Activated CD4-positive, alpha-beta memory T cell treated with anti-CD3 and anti-CD28 coated beads, Interleukin-2, amount 10 ng/mL, durations not matched to agents 7 days and 5 days (primary cell): ENCODE data around the gene MYH11. TPM values are rescaled to one million over a fixed set of nuclear protein-coding genes. Genes with fewer than 3 reads are reported as not detected.
"Not testable (repeated sequence)": the region's sequence is repeated elsewhere in the genome, so short reads cannot be mapped to it uniquely, and the experiment has no call there.

Experiments
- CTCF ChIA-PET: fragments of 350-600 bp; sonication (Branson Sonifier 250); formaldehyde crosslinking; loops from one replicate; lab custom pipeline; 2021; ENCODE audit warnings: antibody characterized with exemption, inconsistent platforms; lab: Charles Lee
- POLR2A ChIA-PET: fragments of 350-600 bp; sonication (Branson Sonifier 250); formaldehyde crosslinking; loops from one replicate; lab custom pipeline; 2021; ENCODE audit warnings: antibody characterized with exemption; lab: Charles Lee
- DNase-seq: peaks from one replicate; pipeline ENCODE4 v3.0.0-alpha.2; 2020
- H3K27ac Mint-ChIP-seq: one replicate; pipeline ENCODE4 v1.8.0; 2021; ENCODE audit warnings: mild to moderate bottlenecking, mixed read lengths
- H3K27me3 Mint-ChIP-seq: one replicate; pipeline ENCODE4 v1.8.0; 2021; ENCODE audit warnings: mixed read lengths
- H3K36me3 Mint-ChIP-seq: one replicate; pipeline ENCODE4 v1.8.0; 2021; ENCODE audit warnings: low read depth, mixed read lengths
- H3K4me1 Mint-ChIP-seq: one replicate; pipeline ENCODE4 v1.8.0; 2021; ENCODE audit warnings: mixed read lengths
- H3K4me3 Mint-ChIP-seq: one replicate; pipeline ENCODE4 v1.8.0; 2021; ENCODE audit warnings: mild to moderate bottlenecking, mixed read lengths
- H3K9me3 Mint-ChIP-seq: one replicate; pipeline ENCODE4 v1.8.0; 2021; ENCODE audit warnings: mixed read lengths
- total RNA-seq, 2 experiments: library from RNA; stranded (reverse); gene quantifications; one replicate each; pipeline ENCODE4 v1.2.3, GENCODE V29; 2021

The MYH11 gene
- total RNA-seq, 2 experiments from 2014 or later = 0.08 to 0.10 TPM

DNA sequence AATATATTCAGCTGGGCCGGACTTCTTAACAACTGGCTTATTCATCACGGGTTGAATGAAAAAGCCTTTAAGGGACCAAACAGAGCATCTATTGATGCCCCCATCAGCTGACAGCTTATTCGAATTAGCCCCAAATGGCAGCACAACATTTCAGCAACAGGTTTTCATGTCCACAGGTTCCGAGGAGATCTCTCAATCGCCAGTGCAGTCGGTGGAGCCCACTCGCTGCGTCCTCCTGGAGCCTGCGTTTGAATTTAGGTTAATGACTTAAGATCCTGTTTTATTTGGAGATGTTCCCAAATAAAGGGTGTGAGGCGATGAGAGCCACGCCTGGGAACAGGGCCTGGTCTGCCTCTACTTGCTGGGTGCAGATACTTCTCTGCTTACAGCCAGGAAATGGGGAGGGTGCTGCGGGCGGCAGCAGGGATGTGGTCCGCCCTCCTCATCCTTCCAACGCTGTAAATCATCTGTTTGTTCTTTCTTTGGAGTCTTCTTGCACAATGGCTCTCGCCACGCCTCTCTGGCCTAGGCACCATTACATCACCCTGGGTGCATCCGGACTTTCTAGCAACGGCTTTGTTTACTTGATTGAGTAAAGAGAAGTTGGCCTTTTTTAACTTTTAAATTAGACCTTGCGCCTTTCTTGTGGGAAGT lies 184.2 kb downstream of the MYH11 start:
- CTCF ChIA-PET = interaction anchor here (0.8 to 3.0 kb wide), 6 partner anchors 10 to 32 kb away, joined by 3 to 11 read pairs (median 6); partner anchors contain the start of gene MARF1

DNA sequence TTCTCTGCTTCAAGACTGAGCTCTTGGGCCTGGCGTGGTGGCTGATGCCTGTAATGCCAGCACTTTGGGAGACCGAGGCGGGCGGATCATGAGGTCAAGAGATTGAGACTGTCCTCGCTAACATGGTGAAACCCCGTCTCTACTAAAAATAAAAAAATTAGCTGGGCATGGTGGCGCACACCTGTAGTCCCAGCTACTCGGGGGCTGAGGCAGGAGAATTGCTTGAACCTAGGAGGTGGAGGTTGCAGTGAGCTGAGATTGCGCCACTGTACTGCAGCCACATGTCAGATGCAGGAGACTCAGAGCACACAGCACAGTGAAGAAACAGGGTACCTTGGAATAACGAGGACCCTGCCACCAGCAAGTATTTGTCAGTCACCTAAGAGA lies 184.7 kb downstream of the MYH11 start:
- H3K27me3 Mint-ChIP-seq, H3K9me3 Mint-ChIP-seq, DNase-seq, H3K4me3 Mint-ChIP-seq: not testable (repeated sequence)
- ChIA-PET POLR2A (interaction anchor here (0.7 to 3.8 kb wide), 6 partner anchors 9 to 82 kb away, joined by 3 to 50 read pairs (median 13); partner anchors contain the start of genes MARF1 and NDE1), CTCF (interaction anchor here (1.0 to 3.0 kb wide), 5 partner anchors 10 to 33 kb away, joined by 3 to 11 read pairs (median 7); partner anchors contain the start of gene MARF1)
- Mint-ChIP-seq H3K27ac (peak overlapping the region; percentile 99), H3K36me3 (peaks cover 76% of the 10 kb centered on the region), H3K4me1 (peaks cover 59% of the 10 kb centered on the region)

More for the DNA sequence above, 184.2 kb downstream of the MYH11 start:
- POLR2A ChIA-PET = interaction anchor here (0.7 to 3.8 kb wide), 7 partner anchors 9 to 82 kb away, joined by 3 to 50 read pairs (median 7); partner anchors contain the start of genes MARF1 and NDE1
- H3K27ac Mint-ChIP-seq = peak overlapping the region; percentile 99
- peaks cover 72% of the 10 kb centered on the region for H3K36me3 Mint-ChIP-seq
- H3K9me3 Mint-ChIP-seq = no peaks in the 10 kb centered on the region
- H3K4me1 Mint-ChIP-seq = peaks cover 59% of the 10 kb centered on the region
- DNase-seq = peak; percentile 89
- H3K4me3 Mint-ChIP-seq = peak overlapping the region; percentile 66
- no peaks in the 10 kb centered on the region for H3K27me3 Mint-ChIP-seq

DNA sequence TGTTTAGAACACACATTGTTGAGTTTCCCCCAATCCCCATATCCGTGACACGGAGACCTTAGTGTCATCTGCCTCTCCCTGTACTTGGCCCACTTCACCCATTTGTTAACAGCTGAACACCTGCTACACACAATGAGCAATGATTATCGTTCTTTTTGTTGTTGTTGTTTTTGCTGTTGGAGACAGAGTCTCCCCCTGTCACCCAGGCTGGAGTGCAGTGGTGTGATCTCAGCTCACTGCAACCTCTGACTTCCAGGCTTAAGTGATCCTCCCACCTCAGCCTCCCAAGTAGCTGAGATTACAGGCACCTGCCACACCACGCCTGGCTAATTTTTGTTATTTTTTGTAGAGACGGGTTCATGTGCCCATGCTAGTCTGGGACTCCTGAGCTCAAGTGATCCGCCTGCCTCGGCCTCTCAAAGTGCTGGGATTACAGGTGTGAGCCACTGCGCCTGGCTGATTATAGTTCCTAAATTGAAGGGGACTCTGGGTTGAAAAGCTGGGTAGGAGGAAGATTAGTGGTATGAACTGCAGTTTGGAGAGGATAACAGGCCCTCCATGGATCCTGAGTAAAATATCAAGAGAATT lies 185.2 kb downstream of the MYH11 start:
- ChIA-PET CTCF (interaction anchor here (1.0 to 3.0 kb wide), 5 partner anchors 11 to 33 kb away, joined by 3 to 11 read pairs (median 7); partner anchors contain the start of gene MARF1), POLR2A (interaction anchor here (0.7 to 3.8 kb wide), 6 partner anchors 9 to 81 kb away, joined by 3 to 50 read pairs (median 13); partner anchors contain the start of genes MARF1 and NDE1)
- Mint-ChIP-seq H3K9me3 (no peaks in the 10 kb centered on the region), H3K27me3 (no peaks in the 10 kb centered on the region), H3K36me3 (peaks cover 77% of the 10 kb centered on the region), H3K4me1 (peaks cover 56% of the 10 kb centered on the region), H3K4me3 (no peak overlapping the region), H3K27ac (peak overlapping the region; percentile 99)
- DNase-seq = no peak

- no peak for DNase-seq
- H3K9me3 Mint-ChIP-seq = no peaks in the 10 kb centered on the region
- POLR2A ChIA-PET = interaction anchor here (3.8 kb wide), 1 partner anchor 25 kb away, joined by 14 read pairs; the partner anchor contains the start of gene MARF1
- CTCF ChIA-PET = interaction anchor here (0.7 kb wide), 1 partner anchor 153 kb away, joined by 4 read pairs; no protein-coding TSS in a partner anchor
- H3K4me1 Mint-ChIP-seq = peaks cover 26% of the 10 kb centered on the region
- H3K27ac Mint-ChIP-seq = no peak overlapping the region
- peaks cover 69% of the 10 kb centered on the region for H3K36me3 Mint-ChIP-seq
- no peak overlapping the region for H3K4me3 Mint-ChIP-seq
- no peaks in the 10 kb centered on the region for H3K27me3 Mint-ChIP-seq
These were observed 189.6 kb downstream of the MYH11 start for GRCh38 chr16:15667091-15667742.

DNA sequence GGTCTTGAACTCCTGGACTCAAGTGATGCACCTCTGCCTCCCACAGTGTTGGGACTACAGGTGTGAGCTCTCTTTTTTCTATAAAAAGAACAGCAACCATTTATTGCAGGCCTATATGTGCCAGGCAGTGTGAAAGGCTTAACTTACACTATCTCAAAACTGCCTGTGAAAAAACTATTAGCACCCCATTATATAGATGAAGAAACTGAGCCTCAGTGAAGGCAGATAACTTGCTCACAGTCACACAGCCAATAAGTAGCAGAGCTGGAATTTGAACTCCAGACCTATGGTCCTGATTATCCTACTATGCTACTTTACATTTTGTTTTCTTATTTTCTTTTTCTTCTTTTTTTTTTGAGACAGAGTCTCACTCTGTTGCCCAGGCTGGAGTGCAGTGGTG lies 191.7 kb downstream of the MYH11 start:
- Mint-ChIP-seq H3K9me3 (no peaks in the 10 kb centered on the region), H3K4me1 (peaks cover 20% of the 10 kb centered on the region), H3K27ac (no peak overlapping the region), H3K4me3 (no peak overlapping the region), H3K27me3 (no peaks in the 10 kb centered on the region), H3K36me3 (peaks cover 64% of the 10 kb centered on the region)
- CTCF ChIA-PET = no interaction called here
- no peak for DNase-seq
- POLR2A ChIA-PET = interaction anchor here (3.8 kb wide), 1 partner anchor 23 kb away, joined by 14 read pairs; the partner anchor contains the start of gene MARF1

DNA sequence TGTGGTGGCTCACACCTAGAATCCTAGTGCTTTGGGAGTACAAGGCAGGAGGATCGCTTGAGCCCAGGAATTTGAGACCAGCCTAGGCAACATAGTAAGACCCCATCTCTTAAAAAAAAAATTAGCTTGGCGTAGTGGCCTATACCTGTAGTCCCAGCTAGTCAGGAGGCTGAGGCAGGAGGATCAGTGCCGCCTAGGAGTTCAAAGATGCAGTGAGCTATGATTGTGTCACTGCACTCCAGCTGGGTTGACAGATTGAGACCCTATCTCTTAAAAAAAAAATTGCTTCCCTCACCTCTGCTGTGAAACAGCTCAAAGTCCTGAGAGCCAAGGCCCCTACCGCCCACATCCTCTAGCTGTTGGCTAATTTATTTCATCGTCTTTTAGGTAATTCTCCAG lies 196.6 kb downstream of the MYH11 start:
- peaks cover 59% of the 10 kb centered on the region for H3K36me3 Mint-ChIP-seq
- no peak for DNase-seq
- H3K4me3 Mint-ChIP-seq = no peak overlapping the region
- H3K27ac Mint-ChIP-seq = peak overlapping the region; percentile 67
- H3K9me3 Mint-ChIP-seq = no peaks in the 10 kb centered on the region
- ChIA-PET CTCF (interaction anchor here (1.1 to 2.9 kb wide), 2 partner anchors 11 to 44 kb away, joined by 5 to 11 read pairs; no protein-coding TSS in a partner anchor), POLR2A (interaction anchor here (1.3 to 3.6 kb wide), 4 partner anchors 9 to 17 kb away, joined by 3 to 21 read pairs (median 14); partner anchors contain the start of gene MARF1)
- peaks cover 48% of the 10 kb centered on the region for H3K4me1 Mint-ChIP-seq
- H3K27me3 Mint-ChIP-seq = no peaks in the 10 kb centered on the region

- CTCF ChIA-PET = interaction anchor here (0.8 to 2.9 kb wide), 5 partner anchors 13 to 46 kb away, joined by 3 to 11 read pairs (median 3); partner anchors contain the start of gene MARF1
- Mint-ChIP-seq H3K4me1 (peaks cover 54% of the 10 kb centered on the region), H3K27me3 (no peaks in the 10 kb centered on the region)
These were observed 198.3 kb downstream of the MYH11 start for GRCh38 chr16:15658556-15658955.

GRCh38 chr16:15658149-15658548 lies 198.7 kb downstream of the MYH11 start:
- Mint-ChIP-seq H3K36me3 (peaks cover 55% of the 10 kb centered on the region), H3K27me3 (no peaks in the 10 kb centered on the region), H3K9me3 (no peaks in the 10 kb centered on the region), H3K4me1 (peaks cover 57% of the 10 kb centered on the region), H3K4me3 (no peak overlapping the region), H3K27ac (peak overlapping the region; percentile 52)
- CTCF ChIA-PET = interaction anchor here (1.0 to 2.9 kb wide), 5 partner anchors 13 to 46 kb away, joined by 3 to 11 read pairs (median 3); partner anchors contain the start of gene MARF1
- POLR2A ChIA-PET = interaction anchor here (0.9 to 3.6 kb wide), 4 partner anchors 13 to 24 kb away, joined by 3 to 21 read pairs (median 12); partner anchors contain the start of gene MARF1
- DNase-seq = no peak

More at GRCh38 chr16:15658556-15658955, 198.3 kb downstream of the MYH11 start:
- Mint-ChIP-seq H3K4me3 (no peak overlapping the region), H3K27ac (peak overlapping the region; percentile 79), H3K9me3 (no peaks in the 10 kb centered on the region), H3K36me3 (peaks cover 55% of the 10 kb centered on the region)
- POLR2A ChIA-PET = interaction anchor here (0.9 to 3.6 kb wide), 5 partner anchors 12 to 68 kb away, joined by 3 to 21 read pairs (median 5); partner anchors contain the start of gene MARF1
- DNase-seq = no peak

GRCh38 chr16:15655561-15655960 lies 201.3 kb downstream of the MYH11 start:
- H3K27ac Mint-ChIP-seq, POLR2A ChIA-PET, DNase-seq, H3K9me3 Mint-ChIP-seq, CTCF ChIA-PET, H3K4me3 Mint-ChIP-seq, H3K27me3 Mint-ChIP-seq: not testable (repeated sequence)
- Mint-ChIP-seq H3K36me3 (peaks cover 56% of the 10 kb centered on the region), H3K4me1 (peaks cover 60% of the 10 kb centered on the region)

GRCh38 chr16:15654591-15654990 lies 202.2 kb downstream of the MYH11 start:
- Mint-ChIP-seq H3K36me3 (peaks cover 56% of the 10 kb centered on the region), H3K9me3 (no peaks in the 10 kb centered on the region), H3K27ac (no peak overlapping the region), H3K4me1 (peaks cover 57% of the 10 kb centered on the region), H3K4me3 (no peak overlapping the region), H3K27me3 (no peaks in the 10 kb centered on the region)
- ChIA-PET POLR2A (no interaction called here), CTCF (no interaction called here)
- no peak for DNase-seq

DNA sequence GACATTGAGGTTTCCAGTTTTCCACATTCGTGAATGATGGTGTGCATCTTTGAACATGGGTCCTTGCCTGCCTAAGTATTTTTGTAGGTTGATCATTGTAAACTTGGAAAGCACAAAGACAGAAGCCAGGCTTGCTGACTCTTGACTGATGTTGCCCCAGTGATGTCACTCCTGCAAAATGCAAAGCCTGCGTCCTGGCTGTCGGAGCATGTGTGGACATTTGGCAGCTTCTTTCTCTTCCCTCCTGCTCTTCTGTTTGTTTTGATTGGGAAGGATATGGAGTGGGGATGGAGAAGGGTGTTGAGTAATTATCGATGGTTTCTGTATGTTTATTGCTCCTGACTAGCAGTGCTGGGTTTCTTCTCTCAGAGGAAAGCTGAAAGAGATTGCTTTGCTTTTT lies 203.6 kb downstream of the MYH11 start:
- peak overlapping the region; percentile 42 for H3K4me3 Mint-ChIP-seq
- peaks cover 49% of the 10 kb centered on the region for H3K4me1 Mint-ChIP-seq
- H3K27ac Mint-ChIP-seq = peak overlapping the region; percentile 52
- no peaks in the 10 kb centered on the region for H3K27me3 Mint-ChIP-seq
- ChIA-PET CTCF (interaction anchor here (0.9 to 1.6 kb wide), 2 partner anchors 10 to 19 kb away, joined by 3 to 7 read pairs; no protein-coding TSS in a partner anchor), POLR2A (interaction anchor here (1.2 to 4.4 kb wide), 2 partner anchors 10 to 22 kb away, joined by 3 to 39 read pairs; partner anchors contain the start of gene MARF1)
- no peak for DNase-seq
- no peaks in the 10 kb centered on the region for H3K9me3 Mint-ChIP-seq
- peaks cover 50% of the 10 kb centered on the region for H3K36me3 Mint-ChIP-seq
